Panc1 (cell line): ENCODE results near the gene PATE4.

Source experiments
- CTCF ChIP-seq: fragments of 450-650 bp; IDR thresholded peaks from 2 replicates; pipeline ENCODE4 v1.5.1; 2017; ENCODE audit warnings: mild to moderate bottlenecking
- REST ChIP-seq, 2 experiments: IDR thresholded peaks; 2 replicates each; pipeline ENCODE4 v1.6.1; 2011 to 2012; ENCODE audit warnings: low read depth in 2 of 2, control low read depth in 1 of 2, low read length in 1 of 2, mild to moderate bottlenecking in 1 of 2, moderate library complexity in 1 of 2; ENCODE audit not compliant: insufficient read depth in 1 of 2

- TF ChIP-seq CTCF, result no peak
- TF ChIP-seq REST (IDR thresholded peaks at IDR 0.05; ENCODE audit: insufficient read depth in 1 of 2, low read depth in 2 of 2, low read length in 1 of 2), result no peak
Observed at GRCh38 chr11:125846188-125846587, 13.1 kb downstream of the PATE4 start.
